ENCODE data around the gene MACROD2. TPM values are rescaled to one million over a fixed set of nuclear protein-coding genes. Genes with fewer than 3 reads are reported as not detected.

MACROD2 gene
- polyA plus RNA-seq, 4 donors = 1.00 to 4.8 (median 1.4) TPM

- Histone ChIP-seq H3K4me3 (ENCODE audit: low read depth in 1 of 3, low read length in 3 of 3) (no peak overlapping the region), H3K9me3 (ENCODE audit: control insufficient read depth in 2 of 2, insufficient read depth in 1 of 2, low read depth in 1 of 2, low read length in 1 of 2) (no peaks in the 10 kb centered on the region), H3K4me1 (ENCODE audit: control insufficient read depth in 3 of 3, insufficient read depth in 2 of 3, low read depth in 1 of 3, low read length in 2 of 3) (no peaks in the 10 kb centered on the region), H3K36me3 (ENCODE audit: control insufficient read depth in 3 of 3, insufficient read depth in 2 of 3, low read depth in 1 of 3, low read length in 3 of 3) (no peaks in the 10 kb centered on the region), H3K27ac (ENCODE audit: low read depth in 1 of 3, low read length in 2 of 3) (no peak overlapping the region), H3K27me3 (ENCODE audit: control insufficient read depth in 3 of 3, insufficient read depth in 3 of 3, low read length in 3 of 3) (no peaks in the 10 kb centered on the region)
- WGBS, 3 donors = 19 to 47% (median 32%) methylated on average over 4 of the region's 4 CpGs
- FAIRE-seq (no peak), DNase-seq (no peak)
Observed at GRCh38 chr20:14580418-14581074, 585.2 kb downstream of the MACROD2 start.

- H3K27ac ChIP-seq (ENCODE audit: low read depth in 1 of 3, low read length in 2 of 3) = no peak overlapping the region
- no peaks in the 10 kb centered on the region for H3K36me3 ChIP-seq (ENCODE audit: control insufficient read depth in 3 of 3, insufficient read depth in 2 of 3, low read depth in 1 of 3, low read length in 3 of 3)
- no peaks in the 10 kb centered on the region for H3K4me1 ChIP-seq (ENCODE audit: control insufficient read depth in 3 of 3, insufficient read depth in 2 of 3, low read depth in 1 of 3, low read length in 2 of 3)
- no peaks in the 10 kb centered on the region for H3K9me3 ChIP-seq (ENCODE audit: control insufficient read depth in 2 of 2, insufficient read depth in 1 of 2, low read depth in 1 of 2, low read length in 1 of 2)
- no peak for FAIRE-seq
- no peak for DNase-seq
- H3K27me3 ChIP-seq (ENCODE audit: control insufficient read depth in 3 of 3, insufficient read depth in 3 of 3, low read length in 3 of 3) = no peaks in the 10 kb centered on the region
- H3K4me3 ChIP-seq (ENCODE audit: low read depth in 1 of 3, low read length in 3 of 3) = no peak overlapping the region
- WGBS, 3 donors = 79 to 93% (median 89%) methylated on average over 3 of the region's 3 CpGs
Observed at GRCh38 chr20:14581731-14582130, 586.4 kb downstream of the MACROD2 start.

GRCh38 chr20:14582855-14583254, 587.5 kb downstream of the MACROD2 start:
- WGBS, 3 donors = 51 to 67% (median 63%) methylated on average over 3 of the region's 3 CpGs
- no peak overlapping the region for H3K4me3 ChIP-seq (ENCODE audit: low read depth in 1 of 3, low read length in 3 of 3)
- H3K9me3 ChIP-seq (ENCODE audit: control insufficient read depth in 2 of 2, insufficient read depth in 1 of 2, low read depth in 1 of 2, low read length in 1 of 2) = no peaks in the 10 kb centered on the region
- no peaks in the 10 kb centered on the region for H3K27me3 ChIP-seq (ENCODE audit: control insufficient read depth in 3 of 3, insufficient read depth in 3 of 3, low read length in 3 of 3)
- no peak overlapping the region for H3K27ac ChIP-seq (ENCODE audit: low read depth in 1 of 3, low read length in 2 of 3)
- DNase-seq (no peak), FAIRE-seq (no peak)
- no peaks in the 10 kb centered on the region for H3K4me1 ChIP-seq (ENCODE audit: control insufficient read depth in 3 of 3, insufficient read depth in 2 of 3, low read depth in 1 of 3, low read length in 2 of 3)
- no peaks in the 10 kb centered on the region for H3K36me3 ChIP-seq (ENCODE audit: control insufficient read depth in 3 of 3, insufficient read depth in 2 of 3, low read depth in 1 of 3, low read length in 3 of 3)

- H3K27ac ChIP-seq (ENCODE audit: low read depth in 1 of 3, low read length in 2 of 3) = no peak overlapping the region
- H3K36me3 ChIP-seq (ENCODE audit: control insufficient read depth in 3 of 3, insufficient read depth in 2 of 3, low read depth in 1 of 3, low read length in 3 of 3) = no peaks in the 10 kb centered on the region
- DNase-seq = no peak
- no peak for FAIRE-seq
- H3K4me1 ChIP-seq (ENCODE audit: control insufficient read depth in 3 of 3, insufficient read depth in 2 of 3, low read depth in 1 of 3, low read length in 2 of 3) = no peaks in the 10 kb centered on the region
- no peak overlapping the region for H3K4me3 ChIP-seq (ENCODE audit: low read depth in 1 of 3, low read length in 3 of 3)
- H3K9me3 ChIP-seq (ENCODE audit: control insufficient read depth in 2 of 2, insufficient read depth in 1 of 2, low read depth in 1 of 2, low read length in 1 of 2) = peaks cover 0 to 1% of the 10 kb centered on the region in 2 donors
- 79 to 84% (median 83%) methylated on average over 1 of the region's 1 CpG for WGBS, 3 donors
- H3K27me3 ChIP-seq (ENCODE audit: control insufficient read depth in 3 of 3, insufficient read depth in 3 of 3, low read length in 3 of 3) = no peaks in the 10 kb centered on the region
Observed at GRCh38 chr20:14583413-14583812, 588.1 kb downstream of the MACROD2 start.

- WGBS, 3 donors = 76 to 89% (median 87%) methylated on average over 2 of the region's 2 CpGs
- Histone ChIP-seq H3K9me3 (ENCODE audit: control insufficient read depth in 2 of 2, insufficient read depth in 1 of 2, low read depth in 1 of 2, low read length in 1 of 2) (peaks cover 0 to 6% of the 10 kb centered on the region in 2 donors), H3K27ac (ENCODE audit: low read depth in 1 of 3, low read length in 2 of 3) (no peak overlapping the region), H3K27me3 (ENCODE audit: control insufficient read depth in 3 of 3, insufficient read depth in 3 of 3, low read length in 3 of 3) (no peaks in the 10 kb centered on the region), H3K4me1 (ENCODE audit: control insufficient read depth in 3 of 3, insufficient read depth in 2 of 3, low read depth in 1 of 3, low read length in 2 of 3) (no peaks in the 10 kb centered on the region), H3K36me3 (ENCODE audit: control insufficient read depth in 3 of 3, insufficient read depth in 2 of 3, low read depth in 1 of 3, low read length in 3 of 3) (no peaks in the 10 kb centered on the region), H3K4me3 (ENCODE audit: low read depth in 1 of 3, low read length in 3 of 3) (no peak overlapping the region)
- no peak for DNase-seq
- FAIRE-seq = no peak
Observed at GRCh38 chr20:14589383-14589782, 594.1 kb downstream of the MACROD2 start.

- H3K27ac ChIP-seq (ENCODE audit: low read depth in 1 of 3, low read length in 2 of 3) = no peak overlapping the region
- H3K36me3 ChIP-seq (ENCODE audit: control insufficient read depth in 3 of 3, insufficient read depth in 2 of 3, low read depth in 1 of 3, low read length in 3 of 3) = no peaks in the 10 kb centered on the region
- H3K4me3 ChIP-seq (ENCODE audit: low read depth in 1 of 3, low read length in 3 of 3) = no peak overlapping the region
- FAIRE-seq (no peak), DNase-seq (no peak)
- H3K9me3 ChIP-seq (ENCODE audit: control insufficient read depth in 2 of 2, insufficient read depth in 1 of 2, low read depth in 1 of 2, low read length in 1 of 2) = no peaks in the 10 kb centered on the region
- H3K27me3 ChIP-seq (ENCODE audit: control insufficient read depth in 3 of 3, insufficient read depth in 3 of 3, low read length in 3 of 3) = no peaks in the 10 kb centered on the region
- H3K4me1 ChIP-seq (ENCODE audit: control insufficient read depth in 3 of 3, insufficient read depth in 2 of 3, low read depth in 1 of 3, low read length in 2 of 3) = no peaks in the 10 kb centered on the region
- 76 to 95% (median 86%) methylated on average over 8 of the region's 8 CpGs for WGBS, 3 donors
Observed at GRCh38 chr20:14595051-14595450, 599.7 kb downstream of the MACROD2 start.

GRCh38 chr20:14597206-14597715, 601.9 kb downstream of the MACROD2 start:
- Histone ChIP-seq H3K9me3 (ENCODE audit: control insufficient read depth in 2 of 2, insufficient read depth in 1 of 2, low read depth in 1 of 2, low read length in 1 of 2) (no peaks in the 10 kb centered on the region), H3K4me1 (ENCODE audit: control insufficient read depth in 3 of 3, insufficient read depth in 2 of 3, low read depth in 1 of 3, low read length in 2 of 3) (no peaks in the 10 kb centered on the region), H3K36me3 (ENCODE audit: control insufficient read depth in 3 of 3, insufficient read depth in 2 of 3, low read depth in 1 of 3, low read length in 3 of 3) (no peaks in the 10 kb centered on the region), H3K4me3 (ENCODE audit: low read depth in 1 of 3, low read length in 3 of 3) (no peak overlapping the region), H3K27me3 (ENCODE audit: control insufficient read depth in 3 of 3, insufficient read depth in 3 of 3, low read length in 3 of 3) (no peaks in the 10 kb centered on the region), H3K27ac (ENCODE audit: low read depth in 1 of 3, low read length in 2 of 3) (no peak overlapping the region)
- DNase-seq (no peak), FAIRE-seq (no peak)

GRCh38 chr20:14599613-14600012, 604.3 kb downstream of the MACROD2 start:
- DNase-seq (no peak), FAIRE-seq (no peak)
- no peaks in the 10 kb centered on the region for H3K4me1 ChIP-seq (ENCODE audit: control insufficient read depth in 3 of 3, insufficient read depth in 2 of 3, low read depth in 1 of 3, low read length in 2 of 3)
- no peaks in the 10 kb centered on the region for H3K36me3 ChIP-seq (ENCODE audit: control insufficient read depth in 3 of 3, insufficient read depth in 2 of 3, low read depth in 1 of 3, low read length in 3 of 3)
- H3K9me3 ChIP-seq (ENCODE audit: control insufficient read depth in 2 of 2, insufficient read depth in 1 of 2, low read depth in 1 of 2, low read length in 1 of 2) = no peaks in the 10 kb centered on the region
- H3K27me3 ChIP-seq (ENCODE audit: control insufficient read depth in 3 of 3, insufficient read depth in 3 of 3, low read length in 3 of 3) = no peaks in the 10 kb centered on the region
- H3K27ac ChIP-seq (ENCODE audit: low read depth in 1 of 3, low read length in 2 of 3) = no peak overlapping the region
- no peak overlapping the region for H3K4me3 ChIP-seq (ENCODE audit: low read depth in 1 of 3, low read length in 3 of 3)
- WGBS, 3 donors = 77 to 95% (median 88%) methylated on average over 3 of the region's 3 CpGs

GRCh38 chr20:14600527-14600926, 605.2 kb downstream of the MACROD2 start:
- DNase-seq (no peak), FAIRE-seq (no peak)
- Histone ChIP-seq H3K4me3 (ENCODE audit: low read depth in 1 of 3, low read length in 3 of 3) (no peak overlapping the region), H3K9me3 (ENCODE audit: control insufficient read depth in 2 of 2, insufficient read depth in 1 of 2, low read depth in 1 of 2, low read length in 1 of 2) (no peaks in the 10 kb centered on the region), H3K27me3 (ENCODE audit: control insufficient read depth in 3 of 3, insufficient read depth in 3 of 3, low read length in 3 of 3) (no peaks in the 10 kb centered on the region), H3K36me3 (ENCODE audit: control insufficient read depth in 3 of 3, insufficient read depth in 2 of 3, low read depth in 1 of 3, low read length in 3 of 3) (no peaks in the 10 kb centered on the region), H3K4me1 (ENCODE audit: control insufficient read depth in 3 of 3, insufficient read depth in 2 of 3, low read depth in 1 of 3, low read length in 2 of 3) (no peaks in the 10 kb centered on the region), H3K27ac (ENCODE audit: low read depth in 1 of 3, low read length in 2 of 3) (no peak overlapping the region)
- 64 to 83% (median 74%) methylated on average over 2 of the region's 2 CpGs for WGBS, 3 donors
